ENCODE measurements around the gene UBXN7.

DNA sequence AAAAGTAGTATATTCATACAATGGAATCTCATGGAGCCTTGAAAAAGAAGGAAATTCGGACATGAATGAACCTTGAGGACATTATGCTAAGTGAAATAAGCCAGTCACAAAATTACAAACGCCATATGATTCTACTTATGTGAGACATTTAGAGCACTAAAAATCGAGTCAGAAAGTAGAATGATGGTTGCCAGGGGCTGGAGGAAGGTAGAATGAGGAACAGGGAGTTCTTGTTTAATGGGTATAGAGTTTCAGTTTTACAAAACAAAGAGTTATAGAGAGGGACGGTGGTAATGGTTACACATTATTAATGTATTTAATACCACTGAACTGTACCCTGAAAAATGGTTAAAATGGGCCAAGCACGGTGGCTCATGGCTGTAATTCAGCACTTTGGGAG, 19.5 kb downstream of the UBXN7 start:
- no peak for TF ChIP-seq EZH2 (IDR thresholded peaks at IDR 0.05; ENCODE audit: insufficient read depth, poor library complexity, severe bottlenecking)
- TF ChIP-seq EZH2phosphoT487 (IDR thresholded peaks at IDR 0.05; ENCODE audit: insufficient read depth, low read depth) = no peak

Data from GM23248 (cell line).